CD4-positive, alpha-beta T cell treated with Interferon alpha-2 for 1 hour (primary cell): ENCODE measurements around the gene PLEKHM2.
A peak's percentile ranks its signal among the peaks of the same experiment; 100 is the strongest.

ENCODE experiments used
- DNase-seq, 2 donors: peaks; one replicate each; pipeline ENCODE4 v3.0.0-alpha.2; 2020 to 2022

The PLEKHM2 gene

DNA sequence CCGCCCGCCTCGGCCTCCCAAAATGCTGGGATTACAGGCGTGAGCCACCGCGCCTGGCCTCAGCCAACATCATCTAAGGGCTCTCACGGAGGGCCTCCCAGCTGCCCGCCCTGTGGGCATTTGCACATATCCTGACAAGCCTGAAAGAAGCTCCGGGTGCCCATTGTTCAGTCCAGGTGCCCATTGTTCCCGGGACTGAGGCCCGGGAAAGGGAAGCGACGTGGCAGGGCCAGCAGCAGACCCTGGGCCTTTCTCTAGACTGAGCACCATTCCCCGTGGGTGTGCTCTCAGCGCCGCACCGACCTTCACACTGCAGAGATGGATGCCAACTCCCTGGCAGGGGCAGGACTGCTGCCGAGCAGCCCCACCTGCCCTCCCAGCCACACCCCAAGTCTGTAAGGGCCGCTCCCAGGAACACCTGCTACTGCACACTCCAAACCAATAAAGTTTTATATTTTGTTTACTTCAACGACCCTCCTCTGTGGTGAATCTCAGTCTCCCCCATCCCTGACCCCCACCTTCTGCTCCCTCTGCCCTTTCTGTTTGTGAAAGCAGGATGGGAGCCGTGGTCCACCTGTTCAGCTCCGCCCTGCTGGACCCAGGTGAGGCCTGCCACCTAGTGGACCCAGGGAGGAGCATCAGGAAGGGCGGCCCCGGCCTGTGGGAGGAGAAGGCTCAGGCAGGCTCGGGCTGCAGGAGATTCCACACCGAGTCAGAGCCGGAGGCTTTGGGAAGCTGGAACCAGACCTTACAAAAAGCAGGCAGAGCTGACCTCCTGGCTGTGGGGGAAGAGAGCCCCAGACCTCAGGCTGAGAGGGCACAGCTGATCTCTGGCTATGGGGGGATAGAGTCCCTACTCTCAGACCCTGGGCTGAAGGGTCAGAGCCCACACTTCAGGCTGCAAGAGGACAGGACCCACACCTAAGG, 57.1 kb downstream of the PLEKHM2 start:
- peak; percentile 63 to 68 for DNase-seq

- no peak for DNase-seq
Measured at GRCh38 chr1:15742339-15742801, 58.2 kb downstream of the PLEKHM2 start, which contains the start of gene TMEM82. Gene TMEM82, plus strand, starts transcription at chr1:15742499. Its CDS starts 61 bp downstream, at chr1:15742560.

- no peak for DNase-seq
Measured at GRCh38 chr1:15744122-15744679, 60.1 kb downstream of the PLEKHM2 start.

- DNase-seq, result no peak
Measured at GRCh38 chr1:15747378-15747777, 63.3 kb downstream of the PLEKHM2 start.

- no peak for DNase-seq
Measured at GRCh38 chr1:15748264-15748663, 64.1 kb downstream of the PLEKHM2 start.

DNA sequence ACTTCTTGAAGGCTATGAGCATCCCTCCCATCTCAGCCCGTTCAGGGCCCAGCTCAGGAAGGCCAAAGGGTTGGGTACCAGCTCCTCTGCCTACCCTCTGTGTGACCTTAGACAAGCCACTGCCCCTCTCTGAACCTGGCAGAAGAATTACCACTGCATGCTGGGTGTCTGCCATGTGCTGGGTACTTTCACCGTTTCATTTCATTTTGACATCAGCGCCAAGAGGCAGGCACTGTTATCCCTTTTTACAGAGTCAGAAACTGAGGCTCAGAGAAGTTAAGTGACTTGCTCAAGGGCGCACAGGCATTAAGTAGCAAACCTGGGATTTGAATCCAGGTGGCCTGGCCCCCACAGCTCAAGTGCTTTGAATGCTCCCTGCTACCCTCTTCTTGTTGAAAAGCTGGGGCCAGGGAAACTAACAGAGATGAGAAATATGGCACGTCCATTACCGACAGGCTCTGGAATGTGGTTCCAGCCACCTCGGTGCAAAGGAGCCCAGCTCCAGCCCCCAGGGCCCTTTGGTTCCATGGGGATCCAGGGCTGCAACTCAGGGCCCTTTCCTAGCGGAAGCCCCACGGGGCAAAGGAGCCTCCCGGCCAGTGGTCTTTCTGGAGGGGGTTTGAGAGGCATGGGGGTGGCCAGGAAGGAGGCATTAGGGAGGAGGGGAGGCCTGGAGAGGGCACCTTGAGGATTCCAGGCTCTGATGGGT, 64.7 kb downstream of the PLEKHM2 start:
- DNase-seq, result no peak

- no peak for DNase-seq
Measured at GRCh38 chr1:15749399-15750291, 65.5 kb downstream of the PLEKHM2 start.

DNA sequence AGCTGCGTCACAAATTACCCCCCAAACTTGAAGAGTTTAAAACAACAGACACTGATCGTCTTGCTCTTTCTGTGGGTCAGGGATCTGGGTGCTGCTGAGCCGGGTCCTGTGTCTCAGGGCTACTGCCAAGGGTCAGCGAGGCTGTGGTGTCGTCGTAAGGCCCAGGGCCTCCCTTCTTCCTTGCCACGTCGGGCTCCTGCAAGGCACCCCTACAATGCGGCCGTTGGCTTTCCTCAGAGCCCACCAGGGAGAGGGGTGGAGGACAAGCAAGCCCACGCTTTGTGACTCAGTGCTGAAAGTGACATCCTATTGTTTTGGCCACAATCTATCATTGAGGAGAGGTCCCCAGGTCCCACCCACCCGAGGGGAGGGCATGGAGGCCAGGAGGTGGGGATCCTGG, 66.8 kb downstream of the PLEKHM2 start:
- no peak for DNase-seq

DNA sequence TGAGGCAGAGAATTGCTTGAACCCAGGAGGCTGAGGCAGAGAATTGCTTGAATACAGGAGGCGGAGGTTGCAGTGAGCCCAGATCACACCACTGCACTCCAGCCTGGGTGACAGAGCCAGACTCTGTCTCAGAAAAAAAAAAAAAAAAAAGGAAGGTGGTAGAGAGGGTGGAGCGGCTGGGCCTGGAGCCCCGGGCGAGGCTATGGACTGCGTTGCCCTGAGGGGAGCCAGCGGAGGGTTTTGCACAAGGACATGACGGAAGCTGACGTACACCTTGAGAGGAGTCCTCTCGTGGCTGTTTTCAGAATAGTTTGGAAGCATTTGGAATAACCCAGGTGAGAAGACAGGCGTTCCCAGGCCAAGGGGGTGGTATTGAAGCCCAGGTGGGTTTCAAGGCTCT, 67.6 kb downstream of the PLEKHM2 start:
- no peak for DNase-seq

DNA sequence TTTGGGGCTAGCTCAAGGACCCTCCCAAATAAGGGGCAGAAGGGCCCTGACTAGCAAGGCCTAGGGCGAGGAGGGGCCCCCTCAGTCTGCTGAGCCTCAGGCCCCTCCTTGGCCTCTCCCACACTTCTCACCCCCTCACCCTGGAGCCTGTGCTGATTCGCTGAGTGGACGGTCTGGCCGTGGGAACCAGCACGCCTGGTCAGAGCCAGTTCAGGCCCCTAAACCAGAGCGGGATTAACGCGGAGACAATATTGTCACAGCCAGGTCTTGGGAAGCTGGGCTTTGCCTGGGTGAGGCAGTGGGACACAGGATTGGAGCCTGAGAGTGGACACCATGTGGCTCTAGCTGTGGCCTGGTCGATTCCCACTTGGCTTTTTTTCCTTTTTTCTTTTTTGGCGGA, 69.7 kb downstream of the PLEKHM2 start:
- DNase-seq, result no peak

DNA sequence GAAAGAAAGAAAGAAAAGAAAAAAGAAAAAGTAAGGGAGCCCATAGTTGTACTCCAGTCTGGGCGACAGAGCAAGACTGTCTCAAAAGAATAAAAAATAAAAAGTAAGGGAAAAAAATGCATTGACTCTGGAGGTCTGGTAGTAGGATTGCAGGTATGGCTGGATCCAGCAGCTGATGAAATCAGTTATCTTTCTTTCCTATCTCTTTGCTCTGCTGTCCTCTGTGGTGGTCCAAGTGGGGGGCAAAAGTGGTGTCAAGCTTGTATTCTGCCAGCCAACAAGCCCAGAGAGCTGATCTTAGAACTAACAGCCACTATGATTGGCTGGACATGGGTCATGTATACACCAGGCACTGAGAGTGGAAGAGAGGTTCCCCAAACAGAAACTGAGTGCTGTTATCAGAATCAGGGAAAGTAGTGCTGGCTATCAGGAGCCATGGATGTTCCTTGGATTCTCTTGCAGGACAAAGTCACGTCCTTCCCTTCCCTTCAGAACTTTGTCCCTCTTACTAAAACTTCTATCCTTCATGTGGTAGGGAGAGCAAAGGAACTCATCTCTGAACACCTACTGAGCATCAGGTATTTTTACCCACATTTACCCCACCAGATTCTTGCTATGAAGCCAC, 71.0 kb downstream of the PLEKHM2 start:
- no peak for DNase-seq

DNA sequence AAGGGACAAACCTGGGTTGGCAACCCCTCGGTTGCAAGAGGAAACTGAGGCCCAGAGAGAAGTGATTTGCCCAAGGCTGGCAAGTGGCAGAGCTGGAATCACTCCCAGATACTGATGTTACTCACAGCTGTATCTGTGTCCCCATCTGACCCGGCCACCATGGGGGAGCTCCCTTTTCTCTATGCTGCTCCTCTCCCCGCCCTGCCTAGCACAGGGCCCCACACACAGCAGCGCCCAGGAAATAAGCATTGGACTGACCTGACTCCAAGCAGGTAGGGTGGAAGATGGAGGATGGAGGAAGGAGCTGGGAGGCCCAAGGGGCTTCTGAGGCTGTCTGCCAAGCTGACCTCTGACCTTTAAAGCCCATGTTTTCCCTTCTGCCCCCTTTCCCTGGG, 71.5 kb downstream of the PLEKHM2 start:
- DNase-seq, result no peak

DNA sequence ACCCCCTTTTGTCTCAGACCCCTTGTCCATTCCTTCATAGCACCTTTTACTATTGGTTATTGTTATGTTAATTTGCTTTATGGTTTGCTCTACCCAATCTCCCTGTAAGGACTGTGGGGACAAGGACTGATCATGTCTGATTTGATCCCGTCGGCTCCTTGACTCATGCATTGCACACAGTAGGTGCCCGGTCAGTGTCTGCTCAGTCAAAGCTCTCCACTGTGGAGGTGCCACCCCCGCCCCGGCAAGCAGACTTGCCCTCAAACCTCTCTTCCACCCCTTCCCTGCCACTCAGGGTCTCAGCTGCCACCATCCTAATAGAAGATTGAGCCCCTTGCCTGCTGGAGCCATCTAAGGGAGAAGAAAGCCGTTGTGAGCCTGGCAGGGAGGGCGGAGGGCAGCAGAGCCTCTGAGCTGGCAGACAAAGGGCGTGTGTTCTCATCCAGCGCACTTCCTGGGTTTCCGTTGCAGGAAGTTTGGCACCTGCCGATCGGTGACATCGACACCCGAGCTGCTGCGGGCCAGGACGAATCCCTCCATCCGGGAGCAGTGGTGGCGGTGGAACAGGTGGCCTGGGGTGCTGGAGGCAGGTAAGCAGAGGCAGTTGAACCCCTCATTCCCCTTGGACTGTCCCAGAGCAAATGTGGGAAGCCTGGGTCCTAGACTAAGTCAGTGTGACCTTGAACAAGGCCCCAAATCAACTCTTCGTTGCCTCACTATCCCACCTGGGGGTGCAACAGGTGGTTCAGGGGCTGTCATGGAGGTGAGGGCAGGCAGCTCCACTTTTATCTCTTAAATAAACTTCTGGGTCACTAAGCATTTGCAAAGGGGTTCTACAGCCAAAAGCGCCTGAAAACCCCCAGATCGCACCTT, 72.3 kb downstream of the PLEKHM2 start:
- no peak for DNase-seq

DNA sequence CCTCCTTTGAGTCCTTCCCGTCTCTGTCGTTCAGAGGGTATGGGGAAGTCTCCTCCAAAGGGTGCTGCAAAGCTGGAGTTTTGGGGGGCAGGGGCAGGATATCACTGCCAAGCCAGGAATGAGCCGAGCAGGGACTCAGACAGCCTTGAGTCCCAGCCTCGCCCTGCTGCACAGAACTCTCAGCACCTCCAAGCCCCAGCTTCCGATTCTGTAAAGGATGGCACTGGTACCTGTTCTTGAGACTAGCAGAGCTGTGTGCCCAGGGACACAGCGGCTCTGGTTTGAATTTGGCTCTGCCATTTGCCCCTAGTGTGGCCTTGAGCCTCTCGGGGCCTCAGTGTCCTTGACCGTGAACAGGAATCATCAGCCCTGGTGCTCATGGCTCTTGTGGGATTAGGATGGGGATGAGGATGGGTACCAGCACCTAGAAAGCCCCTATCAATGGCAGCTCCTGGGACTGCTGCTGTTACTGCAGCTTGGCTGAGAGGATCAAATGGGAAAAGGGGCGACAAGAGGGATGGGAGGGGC, 73.0 kb downstream of the PLEKHM2 start:
- no peak for DNase-seq

- no peak for DNase-seq
Measured at GRCh38 chr1:15757575-15758342, 73.6 kb downstream of the PLEKHM2 start.

DNA sequence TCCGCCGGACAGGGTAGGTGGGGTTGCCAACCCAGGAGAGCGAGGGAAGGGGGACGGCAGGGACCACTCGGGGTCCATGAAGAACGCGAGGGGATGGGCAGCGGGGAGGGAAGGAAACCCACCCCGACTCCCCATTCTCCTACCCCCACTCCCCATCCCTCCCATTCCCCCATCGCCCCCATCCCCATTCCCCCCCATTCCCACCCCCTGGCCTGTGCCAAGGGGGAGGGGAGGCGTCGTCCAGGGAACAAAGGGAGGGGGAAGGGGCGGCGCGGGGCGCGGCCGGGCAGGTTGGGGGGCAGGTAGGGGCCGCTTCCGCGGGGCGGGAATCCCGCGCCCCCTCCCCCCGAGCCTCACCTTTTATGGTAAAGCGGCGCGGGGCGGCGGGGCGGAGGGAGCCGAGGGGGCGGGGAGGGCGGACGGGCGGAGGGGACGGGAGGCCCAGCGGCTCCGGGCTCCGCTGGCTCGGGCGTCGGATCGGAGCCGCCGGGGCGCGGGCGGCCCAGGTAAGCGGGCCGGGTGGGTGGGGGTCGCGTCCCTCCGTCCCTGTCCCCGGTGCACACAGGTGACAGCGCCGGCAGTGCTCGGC, 74.3 kb downstream of the PLEKHM2 start, which contains the start of gene FBLIM1:
FBLIM1 (plus strand) TSS at position 453 of the 589 bp plus-strand sequence. CDS start 6,189 bp downstream, outside the sequence.
- no peak for DNase-seq

DNA sequence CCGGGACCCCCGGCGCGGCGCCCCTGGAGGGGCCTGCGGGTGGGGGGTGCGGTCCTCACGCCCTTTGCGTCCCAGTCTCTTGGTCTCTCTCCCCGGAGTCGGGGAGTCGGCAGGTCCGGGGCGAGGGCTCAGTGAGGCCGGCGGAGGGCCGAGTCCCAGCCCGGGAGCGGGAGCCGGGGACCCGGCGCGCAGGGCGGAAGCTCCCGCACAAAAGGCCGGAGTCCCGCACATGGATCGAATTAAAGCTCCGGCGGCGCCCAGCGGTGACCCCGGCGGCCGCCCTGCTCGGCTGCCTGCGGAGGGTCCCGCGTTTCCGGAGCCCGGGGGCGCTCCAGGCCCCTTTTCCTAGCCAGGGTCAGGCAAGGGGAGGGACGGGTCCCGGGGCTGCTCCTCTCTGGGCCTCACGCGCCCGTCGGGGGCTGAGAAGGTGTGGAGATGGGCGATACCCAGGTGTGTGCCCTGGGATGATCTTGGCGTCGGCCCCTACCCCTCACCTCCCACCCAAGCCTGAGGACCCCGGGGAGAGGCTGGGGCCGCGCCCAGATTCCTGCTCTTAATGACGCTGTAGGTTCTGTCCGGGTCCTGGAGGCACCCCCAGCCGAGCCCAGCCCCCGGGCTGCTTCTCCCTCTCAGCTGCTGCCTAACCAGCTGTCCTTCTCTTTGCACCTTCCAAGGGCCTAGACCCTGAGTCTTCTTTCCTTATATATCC, 75.0 kb downstream of the PLEKHM2 start:
- DNase-seq, result no peak

DNA sequence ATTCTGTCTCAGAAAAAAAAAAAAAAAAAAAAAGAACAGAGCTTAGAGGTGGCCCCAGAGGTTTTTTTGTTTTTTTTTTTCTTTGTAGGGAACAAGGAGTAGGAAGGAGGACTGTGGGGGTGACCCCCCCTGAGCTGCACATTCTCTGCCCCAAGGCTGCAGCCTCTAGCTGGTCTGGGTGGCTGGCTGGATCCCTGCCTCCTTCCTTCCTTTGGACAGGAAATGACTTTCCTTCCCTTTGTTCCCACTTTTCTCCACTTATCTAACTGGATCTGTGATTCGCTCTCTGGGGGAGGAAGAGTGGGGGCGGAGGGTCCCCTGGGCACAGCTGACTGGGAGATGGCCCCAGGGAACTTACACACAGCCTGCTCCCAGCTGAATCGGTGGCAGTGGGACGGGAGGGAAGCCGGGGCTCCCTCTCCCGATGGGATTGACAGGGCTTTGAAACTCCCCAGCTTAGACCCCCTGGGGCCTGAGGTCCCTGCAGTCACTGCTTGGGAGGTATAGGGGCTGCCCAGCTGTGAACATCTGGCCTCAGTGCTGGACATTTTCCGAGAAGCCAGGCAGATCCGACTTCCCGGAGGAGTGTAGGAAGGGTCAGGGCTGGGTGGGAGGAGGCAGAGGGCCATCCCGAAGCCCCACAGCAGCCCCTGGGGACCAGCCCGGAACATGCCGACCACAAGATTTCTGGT, 76.5 kb downstream of the PLEKHM2 start:
- DNase-seq, result no peak
